HEK293T (cell line): ENCODE measurements around the gene PPARA.

Experiments used
- CTCF ChIA-PET: fragments of 350-600 bp; formaldehyde crosslinking; extraction: SDS; loops from one replicate; lab custom pipeline; 2021; ENCODE audit warnings: antibody characterized with exemption, inconsistent platforms; lab: Yijun Ruan, JAX
- POLR2A ChIA-PET: fragments of 350-600 bp; formaldehyde crosslinking; extraction: SDS; loops from one replicate; lab custom pipeline; 2020; ENCODE audit warnings: antibody characterized with exemption, inconsistent platforms; lab: Yijun Ruan, JAX
- DNase-seq: peaks from one replicate; pipeline ENCODE4 v3.0.0; 2012; ENCODE audit warnings: mixed read lengths; ENCODE audit errors: extremely low spot score
- ARNT ChIP-seq: fragments of 450-650 bp; IDR thresholded peaks from 2 replicates; pipeline ENCODE4 v1.6.1; 2017; ENCODE audit warnings: mild to moderate bottlenecking
- BHLHE40 ChIP-seq: fragments of 450-650 bp; IDR thresholded peaks from 2 replicates; pipeline ENCODE4 v1.6.1; 2016; ENCODE audit warnings: mild to moderate bottlenecking, moderate library complexity, borderline replicate concordance
- CTBP1 ChIP-seq: fragments of 450-650 bp; IDR thresholded peaks from 2 replicates; pipeline ENCODE4 v1.6.1; 2016; ENCODE audit warnings: borderline replicate concordance
- ELF4 ChIP-seq: fragments of 450-650 bp; IDR thresholded peaks from 2 replicates; pipeline ENCODE4 v1.6.1; 2017; ENCODE audit warnings: antibody characterized with exemption
- FOXA1 ChIP-seq: fragments of 450-650 bp; IDR thresholded peaks from 2 replicates; pipeline ENCODE4 v1.6.1; 2016; ENCODE audit warnings: mild to moderate bottlenecking
- FOXK2 ChIP-seq: fragments of 450-650 bp; IDR thresholded peaks from 2 replicates; pipeline ENCODE4 v1.6.1; 2016; ENCODE audit warnings: mild to moderate bottlenecking
- FOXM1 ChIP-seq: fragments of 450-650 bp; IDR thresholded peaks from 2 replicates; pipeline ENCODE4 v1.6.1; 2017; ENCODE audit warnings: mild to moderate bottlenecking, borderline replicate concordance
- HDGF ChIP-seq: fragments of 450-650 bp; IDR thresholded peaks from 2 replicates; pipeline ENCODE4 v1.6.1; 2017; ENCODE audit warnings: antibody characterized with exemption, borderline replicate concordance
- L3MBTL2 ChIP-seq: fragments of 450-650 bp; conservative IDR thresholded peaks from 2 replicates; pipeline ENCODE4 v1.6.1; 2016; ENCODE audit warnings: mild to moderate bottlenecking
- LEF1 ChIP-seq: fragments of 450-650 bp; IDR thresholded peaks from 2 replicates; pipeline ENCODE4 v1.6.1; 2017; ENCODE audit warnings: mild to moderate bottlenecking, borderline replicate concordance
- NFRKB ChIP-seq: fragments of 450-650 bp; IDR thresholded peaks from 2 replicates; pipeline ENCODE4 v1.6.1; 2016; ENCODE audit warnings: mild to moderate bottlenecking, moderate library complexity
- PKNOX1 ChIP-seq: fragments of 450-650 bp; IDR thresholded peaks from 2 replicates; pipeline ENCODE4 v1.6.1; 2016
- SP1 ChIP-seq: fragments of 450-650 bp; IDR thresholded peaks from 2 replicates; pipeline ENCODE4 v1.6.1; 2017
- SUZ12 ChIP-seq: fragments of 450-650 bp; IDR thresholded peaks from 2 replicates; pipeline ENCODE4 v1.6.1; 2016; ENCODE audit warnings: mild to moderate bottlenecking
- TARDBP ChIP-seq: fragments of 450-650 bp; IDR thresholded peaks from 2 replicates; pipeline ENCODE4 v1.6.1; 2016
- ZNF384 ChIP-seq: fragments of 450-650 bp; IDR thresholded peaks from 2 replicates; pipeline ENCODE4 v1.6.1; 2016

The PPARA gene

GRCh38 chr22:46173152-46173551, 22.8 kb downstream of the PPARA start:
- POLR2A ChIA-PET, result no interaction called here
- no peak for DNase-seq
- CTCF ChIA-PET, result no interaction called here
- TF ChIP-seq ELF4, result no peak
- no peak for TF ChIP-seq PKNOX1
- TF ChIP-seq FOXA1, result no peak
- no peak for TF ChIP-seq ZNF384
- TF ChIP-seq FOXK2, result no peak
- no peak for TF ChIP-seq L3MBTL2
- TF ChIP-seq SUZ12, result no peak
- no peak for TF ChIP-seq FOXM1
- no peak for TF ChIP-seq ARNT

GRCh38 chr22:46175631-46176030, 25.3 kb downstream of the PPARA start:
- ChIA-PET POLR2A (no interaction called here), CTCF (no interaction called here)
- TF ChIP-seq FOXK2 (no peak), TARDBP (no peak), CTBP1 (no peak), PKNOX1 (no peak), BHLHE40 (no peak), LEF1 (no peak), HDGF (no peak), SP1 (no peak), L3MBTL2 (no peak), FOXM1 (no peak), ZNF384 (no peak), ELF4 (no peak), NFRKB (no peak), SUZ12 (no peak), ARNT (no peak), FOXA1 (no peak)
- DNase-seq, result no peak

- CTCF ChIA-PET, result no interaction called here
- POLR2A ChIA-PET, result no interaction called here
- no peak for TF ChIP-seq ZNF384
- DNase-seq, result no peak
Measured at GRCh38 chr22:46176508-46177003, 26.2 kb downstream of the PPARA start.

- ChIA-PET CTCF (no interaction called here), POLR2A (no interaction called here)
- DNase-seq, result no peak
- TF ChIP-seq FOXA1 (no peak), HDGF (no peak), CTBP1 (no peak), ZNF384 (no peak), FOXK2 (no peak), FOXM1 (no peak), PKNOX1 (no peak), BHLHE40 (no peak), ELF4 (no peak), ARNT (no peak), TARDBP (no peak)
Measured at GRCh38 chr22:46178755-46179505, 28.6 kb downstream of the PPARA start.

GRCh38 chr22:46179748-46180147, 29.4 kb downstream of the PPARA start:
- ChIA-PET POLR2A (no interaction called here), CTCF (no interaction called here)
- no peak for TF ChIP-seq HDGF
- TF ChIP-seq FOXK2, result no peak
- no peak for TF ChIP-seq BHLHE40
- no peak for TF ChIP-seq SUZ12
- TF ChIP-seq PKNOX1, result no peak
- DNase-seq, result no peak

GRCh38 chr22:46180370-46181137, 30.2 kb downstream of the PPARA start:
- POLR2A ChIA-PET, result no interaction called here
- TF ChIP-seq HDGF, result no peak
- no peak for TF ChIP-seq PKNOX1
- no peak for TF ChIP-seq CTBP1
- no peak for TF ChIP-seq SP1
- no peak for TF ChIP-seq FOXM1
- TF ChIP-seq L3MBTL2, result no peak
- TF ChIP-seq BHLHE40, result no peak
- TF ChIP-seq FOXA1, result no peak
- TF ChIP-seq FOXK2, result no peak
- no peak for TF ChIP-seq SUZ12
- TF ChIP-seq LEF1, result no peak
- no peak for TF ChIP-seq NFRKB
- TF ChIP-seq ZNF384, result no peak
- DNase-seq, result no peak
- CTCF ChIA-PET, result interaction anchor here (0.8 kb wide), 1 partner anchor 116 kb away, joined by 3 read pairs; the partner anchor contains the start of gene GTSE1
